ENCODE measurements around the gene DEFB118.
"Not testable (repeated sequence)": the region's sequence is repeated elsewhere in the genome, so short reads cannot be mapped to it uniquely, and the experiment has no call there.

Gene DEFB118

GRCh38 chr20:31368301-31368700 is at the start of gene DEFB118:
TSS of gene DEFB118 (plus strand) at chr20:31368601. CDS start at chr20:31368651, 50 bp downstream.
- DNase-seq, result no peak

GRCh38 chr20:31322504-31322903 is 45.9 kb upstream of the DEFB118 start:
- no peak for DNase-seq

- DNase-seq, result no peak
Measured at GRCh38 chr20:31330893-31331292, 37.5 kb upstream of the DEFB118 start.

- no peak for DNase-seq
Measured at GRCh38 chr20:31341470-31341869, 26.9 kb upstream of the DEFB118 start.

- DNase-seq, result no peak
Measured at GRCh38 chr20:31355981-31356380, 12.4 kb upstream of the DEFB118 start.

GRCh38 chr20:31363295-31363694 is 5.1 kb upstream of the DEFB118 start:
- no peak for DNase-seq

- not testable (repeated sequence) for DNase-seq
Measured at GRCh38 chr20:31364272-31364671, 4.1 kb upstream of the DEFB118 start.

GRCh38 chr20:31374346-31374745 is 5.9 kb downstream of the DEFB118 start:
- no peak for DNase-seq

- DNase-seq, result no peak
Measured at GRCh38 chr20:31390490-31390889, 22.1 kb downstream of the DEFB118 start, which contains the start of gene DEFB119. TSS of gene DEFB119 (minus strand) at chr20:31390590. CDS start at chr20:31390483, 107 bp downstream.

- DNase-seq, result no peak
Measured at GRCh38 chr20:31392836-31393235, 24.4 kb downstream of the DEFB118 start.

- no peak for DNase-seq
Measured at GRCh38 chr20:31394900-31395299, 26.5 kb downstream of the DEFB118 start.

GRCh38 chr20:31403886-31404285 is 35.5 kb downstream of the DEFB118 start:
- no peak for DNase-seq

GRCh38 chr20:31406115-31406514 is 37.7 kb downstream of the DEFB118 start, which contains the start of gene DEFB121:
TSS of gene DEFB121 (minus strand) at chr20:31406215. CDS start at chr20:31406152, 63 bp downstream.
- no peak for DNase-seq

- no peak for DNase-seq
Measured at GRCh38 chr20:31410011-31410410, 41.6 kb downstream of the DEFB118 start.

- DNase-seq, result no peak
Measured at GRCh38 chr20:31414381-31414780, 46.0 kb downstream of the DEFB118 start.

GRCh38 chr20:31415653-31416052 is 47.3 kb downstream of the DEFB118 start:
- DNase-seq, result no peak

GRCh38 chr20:31418307-31418706 is 49.9 kb downstream of the DEFB118 start:
- no peak for DNase-seq

All from CD4-positive, alpha-beta T cell treated with Interleukin-12 subunit alpha and Interleukin-12 subunit beta, for 1 hour (primary cell).